GM18526 (cell line): ENCODE results near the gene IZUMO1.

ENCODE experiments used
- POLR2A ChIP-seq: IDR thresholded peaks from 3 replicates; pipeline ENCODE4 v1.6.1; 2011; ENCODE audit not compliant: insufficient read length; ENCODE audit errors: extremely low read depth

The IZUMO1 gene

GRCh38 chr19:48746738-48747575 is at the start of gene IZUMO1:
Gene IZUMO1, minus strand, starts transcription at chr19:48746909. Its CDS starts 1,050 bp downstream, at chr19:48745859.
- no peak for TF ChIP-seq POLR2A

DNA sequence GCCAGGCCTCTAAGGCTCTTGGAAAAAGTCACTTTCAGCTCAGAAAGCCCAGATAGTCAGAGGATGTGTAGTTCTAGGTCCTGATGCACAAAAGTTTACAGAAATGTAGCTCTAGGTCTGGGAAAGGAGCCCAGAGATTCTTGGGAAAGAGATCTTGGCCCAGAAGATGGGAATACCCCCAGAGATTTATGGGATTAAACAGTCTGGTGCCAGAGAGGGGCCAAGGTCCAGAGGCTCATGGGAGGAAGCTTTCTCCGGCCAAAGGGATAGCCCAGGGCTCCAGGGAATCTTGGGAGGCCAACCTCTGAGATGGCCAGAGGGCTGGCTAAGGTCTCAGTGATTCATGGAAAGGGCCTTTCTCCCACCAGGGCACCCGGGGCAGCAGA is 49.0 kb upstream of the IZUMO1 start:
- no peak for TF ChIP-seq POLR2A

DNA sequence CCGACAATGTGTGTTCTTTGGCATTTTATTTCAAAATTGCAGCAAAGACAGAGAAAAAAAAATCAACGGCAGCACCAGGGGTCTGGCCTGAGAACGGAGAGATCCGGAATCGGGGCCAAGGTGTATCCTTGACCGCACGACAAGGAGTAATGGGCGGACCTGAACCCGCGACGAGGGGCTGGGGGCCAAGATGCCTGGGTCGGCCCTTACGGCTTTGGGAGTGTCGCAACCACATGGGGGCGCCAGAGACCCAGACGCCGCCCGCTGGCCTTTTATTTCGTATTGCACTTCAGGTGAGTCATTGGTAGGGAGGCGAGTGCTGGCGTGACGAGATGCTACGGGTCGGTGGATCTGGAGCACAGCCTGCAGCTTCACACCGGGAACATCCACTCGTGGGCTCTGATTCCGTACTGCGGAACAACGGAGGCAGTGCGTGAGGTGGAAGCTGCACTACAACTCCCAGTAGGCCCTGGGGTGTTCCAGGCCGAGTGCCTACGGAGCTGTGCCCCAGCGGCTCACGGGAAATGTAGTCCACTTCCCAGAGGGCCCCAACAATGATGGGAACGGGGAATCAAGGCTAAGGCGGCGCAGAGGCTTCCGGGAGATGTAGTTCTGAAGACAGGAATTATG is 48.5 kb upstream of the IZUMO1 start:
- TF ChIP-seq POLR2A, result peak; percentile 28

GRCh38 chr19:48794291-48794690 is 47.6 kb upstream of the IZUMO1 start:
- TF ChIP-seq POLR2A, result no peak

DNA sequence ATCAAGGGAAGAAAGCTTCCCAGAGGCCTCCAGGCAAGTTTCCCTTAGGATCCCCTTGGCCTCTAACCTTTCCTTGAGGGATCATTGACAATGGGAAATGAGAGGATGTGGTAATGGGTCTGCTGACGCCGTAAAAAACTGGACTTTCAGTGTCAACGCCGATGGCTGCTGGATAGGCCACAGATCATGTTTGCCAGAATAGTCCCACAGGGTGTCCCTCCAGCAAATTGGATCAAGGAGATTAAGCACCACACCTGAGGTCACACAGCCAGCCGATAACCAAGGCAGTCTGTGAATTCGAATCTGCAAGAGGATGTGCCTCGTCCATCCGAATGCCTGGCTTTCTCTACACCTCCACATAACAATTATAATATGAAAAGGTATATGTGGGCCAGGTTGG is 46.6 kb upstream of the IZUMO1 start:
- TF ChIP-seq POLR2A, result no peak

- no peak for TF ChIP-seq POLR2A
These were observed 37.8 kb upstream of the IZUMO1 start for GRCh38 chr19:48784527-48784926.

- TF ChIP-seq POLR2A, result no peak
These were observed 34.1 kb upstream of the IZUMO1 start for GRCh38 chr19:48780631-48781391.

DNA sequence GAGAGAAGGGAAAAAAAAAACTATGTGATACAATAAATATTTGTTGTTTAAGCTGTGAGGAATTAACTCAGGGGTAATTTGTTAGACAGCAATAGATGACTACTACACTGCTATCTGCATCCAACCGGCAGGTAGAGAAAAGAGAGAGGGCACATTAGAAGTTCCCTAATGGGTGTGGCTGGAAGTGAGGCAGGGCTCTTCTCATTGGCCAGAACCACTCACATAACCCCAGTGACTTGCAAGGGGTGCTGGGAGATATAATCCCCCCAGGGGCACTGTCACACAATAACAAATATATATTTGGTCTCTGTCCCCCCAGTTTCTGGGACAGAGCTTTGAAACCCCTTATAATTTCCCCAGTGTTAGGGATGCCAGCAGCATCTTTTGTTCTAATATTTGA is 32.9 kb upstream of the IZUMO1 start:
- no peak for TF ChIP-seq POLR2A

DNA sequence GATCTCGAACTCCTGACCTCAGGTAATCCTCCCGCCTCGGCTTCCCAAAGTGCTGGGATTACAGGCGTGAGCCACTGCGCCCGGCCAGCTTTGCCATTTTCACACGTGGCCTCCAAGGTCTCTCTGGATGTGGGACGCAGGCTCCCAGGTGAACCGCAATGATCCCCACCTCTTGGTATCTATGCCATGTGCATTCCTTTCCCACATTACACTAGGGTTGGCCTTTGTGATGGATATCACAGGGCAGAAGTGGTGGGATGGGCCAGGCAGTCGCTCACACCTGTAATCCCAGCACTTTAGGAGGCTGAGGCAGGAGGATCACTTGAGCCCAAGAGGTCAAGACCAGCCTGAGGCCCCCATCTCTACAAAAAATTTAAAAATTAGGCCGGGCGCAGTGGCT is 31.0 kb upstream of the IZUMO1 start:
- TF ChIP-seq POLR2A, result no peak

DNA sequence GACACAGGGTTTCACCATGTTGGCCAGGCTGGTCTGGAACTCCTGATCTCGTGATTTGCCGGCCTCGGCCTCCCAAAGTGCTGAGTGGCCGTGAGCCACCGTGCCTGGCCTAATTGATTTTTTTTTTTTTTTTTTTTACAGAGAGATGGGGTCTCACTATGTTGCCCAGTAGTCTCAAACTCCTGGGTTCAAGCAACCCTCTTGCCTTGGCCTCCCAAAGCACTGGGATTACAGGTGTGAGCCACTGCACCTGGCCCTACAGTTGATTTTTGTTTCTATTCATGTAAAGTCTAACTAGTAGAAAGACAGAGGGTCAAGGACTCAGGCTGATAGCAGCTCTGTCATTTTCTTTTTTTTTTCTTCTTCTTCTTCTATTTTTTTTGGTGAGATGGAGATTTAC is 30.4 kb upstream of the IZUMO1 start:
- no peak for TF ChIP-seq POLR2A

GRCh38 chr19:48772503-48772953 is 25.8 kb upstream of the IZUMO1 start:
- TF ChIP-seq POLR2A, result no peak

DNA sequence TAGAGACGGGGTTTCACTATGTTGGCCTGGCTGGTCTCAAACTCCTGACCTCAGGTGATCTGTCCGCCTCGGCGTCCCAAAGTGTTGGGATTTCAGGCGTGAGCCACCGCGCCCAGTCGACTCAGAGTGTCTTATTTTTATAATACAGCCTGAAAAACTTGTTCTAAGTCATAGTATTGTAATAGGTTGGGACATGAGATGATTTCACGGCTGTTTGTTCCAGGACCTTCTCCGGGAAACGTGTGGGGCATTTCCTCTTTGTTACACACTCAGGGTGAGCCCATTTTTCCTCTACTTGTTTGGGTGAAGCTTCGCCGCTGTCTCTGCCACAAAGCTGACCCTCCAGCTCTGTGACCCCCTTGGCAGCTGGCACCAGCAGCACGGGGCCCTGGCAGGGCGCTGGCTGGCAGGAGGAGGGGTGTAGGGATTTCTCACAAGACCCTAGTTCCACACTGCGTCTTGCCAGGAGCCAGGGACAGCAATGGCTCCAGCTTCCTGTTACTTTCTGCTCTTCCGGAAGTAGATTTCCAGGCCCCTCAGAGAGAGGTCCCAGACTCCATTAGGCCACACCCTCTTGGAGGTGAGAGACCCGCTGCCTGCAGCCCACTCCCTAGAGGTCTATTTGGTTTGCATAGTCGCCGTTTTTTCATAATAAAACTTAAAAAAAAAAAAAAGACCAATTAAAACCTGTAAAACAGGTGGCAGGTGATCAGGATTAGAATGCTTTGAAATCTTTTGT is 24.2 kb upstream of the IZUMO1 start:
- TF ChIP-seq POLR2A, result no peak

- no peak for TF ChIP-seq POLR2A
These were observed 23.6 kb upstream of the IZUMO1 start for GRCh38 chr19:48770266-48770665.

- no peak for TF ChIP-seq POLR2A
These were observed 22.4 kb upstream of the IZUMO1 start for GRCh38 chr19:48768994-48769713.
